Esophagus muscularis mucosa (tissue), 4 donors: ENCODE results near the gene CSMD2. TPM values are rescaled to one million over a fixed set of nuclear protein-coding genes. Genes with fewer than 3 reads are reported as not detected.

Source experiments
- DNase-seq: peaks from one replicate; pipeline ENCODE4 v3.0.0-alpha.2; 2017; ENCODE audit errors: extremely low spot score
- H3K27ac ChIP-seq, 4 donors: fragments of 200-600 bp; sonication (generic); replicated peaks in 1 of 4; 1 replicate in 3 of 4; 2 replicates in 1 of 4; pipeline ENCODE4 v1.5.1; 2016 to 2019; ENCODE audit warnings: mild to moderate bottlenecking in 1 of 4
- H3K27me3 ChIP-seq, 4 donors: fragments of 200-600 bp; sonication (generic); one replicate each; pipeline versions ENCODE4 v1.5.1 to v1.6.0; 2016 to 2019
- H3K36me3 ChIP-seq, 4 donors: fragments of 200-600 bp; sonication (generic); one replicate each; pipeline ENCODE4 v1.5.1; 2016 to 2019
- H3K4me1 ChIP-seq, 4 donors: fragments of 200-600 bp; sonication (generic); one replicate each; pipeline ENCODE4 v1.5.1; 2016 to 2019
- H3K4me3 ChIP-seq, 4 donors: fragments of 200-600 bp; sonication (generic); 1 replicate in 2 of 4; 2 replicates in 2 of 4; pipeline ENCODE4 v1.5.1; 2016 to 2019; ENCODE audit warnings: mild to moderate bottlenecking in 4 of 4, moderate library complexity in 1 of 4
- H3K9me3 ChIP-seq, 4 donors: fragments of 200-600 bp; sonication (generic); 1 replicate in 3 of 4; 2 replicates in 1 of 4; pipeline ENCODE4 v1.5.1; 2016 to 2019
- EP300 ChIP-seq: sonication (generic); formaldehyde crosslinking; IDR thresholded peaks from one replicate; pipeline ENCODE4 v1.6.1; 2017; ENCODE audit warnings: antibody characterized with exemption
- POLR2A ChIP-seq: fragments of 450-650 bp; IDR thresholded peaks from one replicate; pipeline ENCODE4 v1.6.1; 2017; ENCODE audit warnings: antibody characterized with exemption, moderate library complexity, mild to moderate bottlenecking, low read depth
- POLR2AphosphoS5 ChIP-seq, 2 donors: sonication (generic); formaldehyde crosslinking; IDR thresholded peaks; one replicate each; pipeline ENCODE4 v1.6.1; 2017; ENCODE audit warnings: antibody characterized with exemption in 2 of 2
- WGBS: methylation state at CpG from one replicate; pipeline ENCODE4 v1.1.5; 2018; 5-methylcytosine and 5-hydroxymethylcytosine counted together
- intact Hi-C: fragments of 100-400 bp; cut with DNase I; formaldehyde crosslinking; loops from one replicate; pipeline ENCODE4 v1.15.1; 2023
- total RNA-seq, 4 donors: library from RNA; depleted of rRNA; stranded (reverse); fragments of >200 nt; gene quantifications; one replicate each; pipeline versions ENCODE4 v1.1.0 to v1.2.1, GENCODE V29; 2016
- TF ChIP-seq, protein P1 (sequence below), 3 experiments: fragments of 200-600 bp in 2 of 3; fragments of 450-650 bp in 1 of 3; sonication (generic) in 2 of 3; IDR thresholded peaks; one replicate each; pipeline ENCODE4 v1.5.1; 2017 to 2019; ENCODE audit warnings: antibody characterized with exemption in 3 of 3, mild to moderate bottlenecking in 2 of 3, moderate library complexity in 1 of 3

The CSMD2 gene
- total RNA-seq, 4 donors from 2014 or later: 0.26 to 0.75 (median 0.37) TPM

DNA sequence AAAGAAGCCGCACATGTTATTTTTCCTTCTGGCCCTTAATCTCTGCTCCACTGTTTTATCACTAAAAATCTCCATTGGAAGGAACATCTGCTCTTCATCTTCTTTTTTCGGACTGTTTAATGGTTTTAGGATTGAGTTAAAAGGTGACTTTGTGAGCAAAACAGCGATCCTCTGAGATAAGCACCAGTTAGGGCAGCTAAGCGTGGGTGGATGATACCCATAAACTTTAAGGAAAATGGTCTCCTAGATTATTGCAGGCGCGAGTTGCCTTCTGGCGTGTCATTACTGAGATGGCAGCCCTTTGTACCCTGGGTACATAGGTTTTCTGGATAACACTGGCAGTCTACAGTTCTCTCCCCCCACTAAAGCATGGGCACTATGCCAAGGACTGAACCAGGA is 345.1 kb downstream of the CSMD2 start:
- Histone ChIP-seq H3K4me3 (no peak overlapping the region), H3K36me3 (no peaks in the 10 kb centered on the region), H3K4me1 (no peaks in the 10 kb centered on the region), H3K27ac (no peak overlapping the region), H3K9me3 (no peaks in the 10 kb centered on the region), H3K27me3 (peaks cover 0 to 15% (median 0%) of the 10 kb centered on the region in 4 donors)
- intact Hi-C loops: no loop called here
- 76% methylated on average over 7 of the region's 7 CpGs for WGBS
- TF ChIP-seq, protein P1, sequence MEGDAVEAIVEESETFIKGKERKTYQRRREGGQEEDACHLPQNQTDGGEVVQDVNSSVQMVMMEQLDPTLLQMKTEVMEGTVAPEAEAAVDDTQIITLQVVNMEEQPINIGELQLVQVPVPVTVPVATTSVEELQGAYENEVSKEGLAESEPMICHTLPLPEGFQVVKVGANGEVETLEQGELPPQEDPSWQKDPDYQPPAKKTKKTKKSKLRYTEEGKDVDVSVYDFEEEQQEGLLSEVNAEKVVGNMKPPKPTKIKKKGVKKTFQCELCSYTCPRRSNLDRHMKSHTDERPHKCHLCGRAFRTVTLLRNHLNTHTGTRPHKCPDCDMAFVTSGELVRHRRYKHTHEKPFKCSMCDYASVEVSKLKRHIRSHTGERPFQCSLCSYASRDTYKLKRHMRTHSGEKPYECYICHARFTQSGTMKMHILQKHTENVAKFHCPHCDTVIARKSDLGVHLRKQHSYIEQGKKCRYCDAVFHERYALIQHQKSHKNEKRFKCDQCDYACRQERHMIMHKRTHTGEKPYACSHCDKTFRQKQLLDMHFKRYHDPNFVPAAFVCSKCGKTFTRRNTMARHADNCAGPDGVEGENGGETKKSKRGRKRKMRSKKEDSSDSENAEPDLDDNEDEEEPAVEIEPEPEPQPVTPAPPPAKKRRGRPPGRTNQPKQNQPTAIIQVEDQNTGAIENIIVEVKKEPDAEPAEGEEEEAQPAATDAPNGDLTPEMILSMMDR (IDR thresholded peaks at IDR 0.05): no peak
- TF ChIP-seq POLR2A: no peak
- TF ChIP-seq POLR2AphosphoS5 (IDR thresholded peaks at IDR 0.05): no peak
- TF ChIP-seq EP300: no peak
- peak; percentile 75 for DNase-seq

DNA sequence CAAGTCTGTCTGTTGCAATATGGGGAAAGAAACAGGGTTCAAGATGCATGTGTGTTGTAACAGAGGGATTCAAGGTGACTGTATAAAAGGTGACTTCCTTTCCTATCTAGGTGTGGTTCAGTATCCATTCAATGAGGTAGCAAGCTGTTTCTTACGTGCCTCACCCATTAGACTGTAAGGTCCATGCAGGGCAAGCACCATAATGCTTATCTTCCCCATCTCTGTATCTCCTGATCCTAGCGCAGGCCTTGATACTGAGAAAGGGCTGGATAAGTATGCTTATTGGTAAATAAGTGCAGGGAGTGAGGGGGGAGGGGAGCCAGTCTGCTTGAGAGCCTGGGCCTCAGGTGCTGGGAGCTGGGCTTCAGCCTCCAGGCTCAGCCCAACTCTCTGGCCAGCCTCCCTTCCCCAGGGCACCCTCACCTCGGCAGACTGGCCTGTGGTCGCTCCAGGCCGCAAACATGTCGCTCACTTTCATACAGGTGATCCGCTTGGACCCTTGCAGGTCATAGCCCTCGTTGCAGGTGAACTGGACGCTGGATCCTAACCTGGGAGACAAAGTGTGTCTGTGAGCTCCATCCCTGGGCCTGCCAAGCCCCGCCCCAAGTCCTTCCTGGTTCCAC is 345.6 kb downstream of the CSMD2 start:
- 86% methylated on average over 10 of the region's 10 CpGs for WGBS
- no peaks in the 10 kb centered on the region for H3K4me1 ChIP-seq
- H3K9me3 ChIP-seq: no peaks in the 10 kb centered on the region
- H3K27ac ChIP-seq: no peak overlapping the region
- no peak overlapping the region for H3K4me3 ChIP-seq
- intact Hi-C loops: no loop called here
- H3K27me3 ChIP-seq: peaks cover 0 to 15% (median 0%) of the 10 kb centered on the region in 4 donors
- peak; percentile 60 for DNase-seq
- no peak for TF ChIP-seq POLR2AphosphoS5 (IDR thresholded peaks at IDR 0.05)
- TF ChIP-seq, protein P1 (IDR thresholded peaks at IDR 0.05): no peak
- no peak for TF ChIP-seq EP300
- no peak for TF ChIP-seq POLR2A
- no peaks in the 10 kb centered on the region for H3K36me3 ChIP-seq

DNA sequence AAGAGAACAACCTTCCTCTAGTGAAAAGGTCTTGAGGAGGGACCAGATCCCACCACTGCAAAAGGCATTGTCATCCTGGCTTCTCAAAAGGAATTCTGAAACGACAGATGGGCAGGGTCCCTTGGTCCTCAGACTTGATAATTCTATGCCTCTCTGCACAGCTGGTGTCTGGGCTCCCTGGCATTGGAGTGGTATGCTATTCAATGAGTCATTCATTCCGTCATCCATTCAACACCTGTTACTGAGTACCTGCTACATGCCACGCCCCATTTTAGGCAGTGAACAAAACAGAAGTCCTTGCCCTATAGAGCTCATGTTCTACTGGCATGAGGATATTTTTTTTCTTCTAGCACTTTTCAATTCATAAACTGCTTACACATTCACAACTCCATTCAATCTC is 347.0 kb downstream of the CSMD2 start:
- H3K4me1 ChIP-seq: no peaks in the 10 kb centered on the region
- peaks cover 0 to 12% (median 0%) of the 10 kb centered on the region in 4 donors for H3K27me3 ChIP-seq
- no peaks in the 10 kb centered on the region for H3K9me3 ChIP-seq
- H3K4me3 ChIP-seq: no peak overlapping the region
- no peak for TF ChIP-seq POLR2A
- TF ChIP-seq EP300: no peak
- TF ChIP-seq, protein P1 (IDR thresholded peaks at IDR 0.05): no peak
- no peak for TF ChIP-seq POLR2AphosphoS5 (IDR thresholded peaks at IDR 0.05)
- no peak overlapping the region for H3K27ac ChIP-seq
- H3K36me3 ChIP-seq: no peaks in the 10 kb centered on the region
- intact Hi-C loops: no loop called here
- peak; percentile 53 for DNase-seq
- WGBS: 84% methylated on average over 3 of the region's 3 CpGs

DNA sequence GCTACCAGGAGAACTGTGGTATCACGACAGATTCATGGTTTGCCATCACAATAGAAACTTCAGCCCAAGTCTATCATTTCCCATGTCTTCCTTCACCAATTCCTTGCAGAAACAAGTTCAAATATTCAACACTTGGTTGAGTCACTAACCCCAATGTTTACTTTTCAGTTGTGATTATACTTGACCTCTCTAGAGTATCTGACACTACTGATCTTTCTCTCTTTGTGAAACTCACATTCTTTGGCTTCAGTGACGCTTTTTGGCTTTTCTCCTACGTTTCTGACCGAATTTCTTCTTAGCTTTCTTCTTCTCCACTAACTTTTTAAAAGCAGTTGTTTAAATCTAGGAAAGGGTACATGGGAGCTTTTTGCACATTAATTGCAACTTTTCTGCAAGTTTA is 350.0 kb downstream of the CSMD2 start:
- DNase-seq: no peak
- TF ChIP-seq POLR2A (no peak), POLR2AphosphoS5 (IDR thresholded peaks at IDR 0.05) (no peak), EP300 (no peak)
- TF ChIP-seq, protein P1 (IDR thresholded peaks at IDR 0.05): no peak
- no peaks in the 10 kb centered on the region for H3K36me3 ChIP-seq
- no peaks in the 10 kb centered on the region for H3K4me1 ChIP-seq
- no peaks in the 10 kb centered on the region for H3K9me3 ChIP-seq
- H3K27ac ChIP-seq: no peak overlapping the region
- WGBS: 60% methylated on average over 4 of the region's 4 CpGs
- intact Hi-C loops: no loop called here
- no peaks in the 10 kb centered on the region for H3K27me3 ChIP-seq
- no peak overlapping the region for H3K4me3 ChIP-seq

DNA sequence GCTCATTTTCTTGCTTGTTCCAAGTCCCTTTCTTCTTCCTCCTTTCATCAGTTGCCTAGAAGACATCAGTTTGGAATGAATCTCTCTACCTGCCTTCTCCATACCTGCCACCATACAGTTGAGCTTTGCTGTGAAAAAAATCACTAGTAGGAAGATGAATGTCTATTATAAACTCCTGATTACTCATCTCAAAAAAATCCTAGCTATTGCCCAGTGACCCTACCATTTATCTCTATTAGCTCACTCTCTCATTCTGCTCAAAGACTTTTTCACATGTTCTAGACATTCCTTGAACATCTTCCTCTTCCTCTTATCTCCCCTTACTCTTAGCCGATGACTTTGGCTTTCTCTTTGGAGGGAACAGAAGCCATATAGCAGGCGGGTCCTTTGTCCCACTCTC is 350.9 kb downstream of the CSMD2 start:
- WGBS: 98% methylated on average over 2 of the region's 2 CpGs
- H3K27ac ChIP-seq: no peak overlapping the region
- TF ChIP-seq EP300 (no peak), POLR2AphosphoS5 (IDR thresholded peaks at IDR 0.05) (no peak), POLR2A (no peak)
- TF ChIP-seq, protein P1 (IDR thresholded peaks at IDR 0.05): no peak
- H3K4me3 ChIP-seq: no peak overlapping the region
- H3K27me3 ChIP-seq: no peaks in the 10 kb centered on the region
- intact Hi-C loops: no loop called here
- H3K36me3 ChIP-seq: no peaks in the 10 kb centered on the region
- H3K4me1 ChIP-seq: no peaks in the 10 kb centered on the region
- DNase-seq: peak; percentile 24
- peaks cover 0 to 3% (median 0%) of the 10 kb centered on the region in 4 donors for H3K9me3 ChIP-seq
